Muscle layer of colon (tissue), 2 donors: ENCODE results near the gene MAP3K5.
"Not testable (repeated sequence)": the region's sequence is repeated elsewhere in the genome, so short reads cannot be mapped to it uniquely, and the experiment has no call there.

Experiments
- H3K27ac ChIP-seq: one replicate; pipeline ENCODE4 v1.7.0; 2013; ENCODE audit warnings: low read depth, mild to moderate bottlenecking, low read length, moderate library complexity
- H3K27me3 ChIP-seq, 2 donors: one replicate each; pipeline ENCODE4 v1.7.0; 2013; ENCODE audit warnings: low read length in 2 of 2, mild to moderate bottlenecking in 2 of 2; ENCODE audit not compliant: insufficient read depth in 2 of 2, control insufficient read depth in 1 of 2
- H3K36me3 ChIP-seq: one replicate; pipeline ENCODE4 v1.7.0; 2013; ENCODE audit warnings: mild to moderate bottlenecking, low read length; ENCODE audit not compliant: insufficient read depth
- H3K4me1 ChIP-seq: one replicate; pipeline ENCODE4 v1.7.0; 2013; ENCODE audit warnings: mild to moderate bottlenecking, low read length; ENCODE audit not compliant: insufficient read depth
- H3K4me3 ChIP-seq, 2 donors: one replicate each; pipeline ENCODE4 v1.7.0; 2013; ENCODE audit warnings: low read length in 2 of 2, low read depth in 1 of 2, mild to moderate bottlenecking in 1 of 2, moderate library complexity in 1 of 2
- H3K9ac ChIP-seq: one replicate; pipeline ENCODE4 v1.7.0; 2013; ENCODE audit warnings: low read length
- H3K9me3 ChIP-seq: one replicate; pipeline ENCODE4 v1.7.0; 2013; ENCODE audit warnings: mild to moderate bottlenecking, low read length
- donor health status: abdominal sarcoma.
- donor health status: Adenocarcinoma of cecum.

MAP3K5 gene

DNA sequence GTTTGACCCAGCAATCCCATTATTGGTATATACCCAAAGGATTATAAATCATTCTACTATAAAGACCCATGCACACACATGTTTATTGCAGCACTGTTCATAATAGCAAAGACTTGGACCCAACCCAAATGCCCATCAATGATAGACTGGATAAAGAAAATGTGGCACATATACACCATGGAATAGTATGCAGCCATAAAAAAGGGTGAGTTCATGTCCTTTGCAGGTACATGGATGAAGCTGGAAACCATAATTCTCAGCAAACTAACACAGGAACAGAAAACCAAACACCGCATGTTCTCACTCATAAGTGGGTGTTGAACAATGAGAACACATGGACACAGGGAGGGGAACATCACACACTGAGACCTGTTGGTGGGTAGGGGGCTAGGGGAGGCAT, 104.4 kb downstream of the MAP3K5 start:
- H3K4me1 ChIP-seq, result not testable (repeated sequence)

DNA sequence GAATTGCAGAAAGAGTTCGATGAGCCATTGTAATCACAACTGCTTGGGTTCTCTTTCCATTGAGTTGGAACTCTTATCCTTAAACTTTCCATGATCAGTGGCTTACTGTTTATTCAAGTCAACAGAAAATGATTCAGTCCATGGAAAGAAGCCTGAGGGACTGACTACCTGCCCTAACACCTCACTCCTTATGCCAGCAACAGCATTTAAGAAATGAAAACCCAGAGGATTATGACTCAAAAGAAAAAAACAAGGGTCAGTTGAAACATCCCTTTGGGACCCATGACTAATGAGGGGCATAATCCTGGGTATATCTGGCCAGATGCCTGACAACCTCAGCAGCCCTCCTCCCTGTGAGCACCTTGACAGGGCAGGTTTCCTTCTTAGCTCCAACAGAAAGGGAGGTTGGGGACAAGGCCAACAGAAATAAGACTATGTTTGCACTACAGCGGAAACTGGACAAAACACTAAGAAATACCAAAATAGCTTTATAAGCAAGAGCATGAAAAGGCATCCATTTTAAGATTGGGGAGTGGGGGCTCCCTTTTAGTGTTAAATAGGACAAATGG, 106.7 kb downstream of the MAP3K5 start:
- H3K9me3 ChIP-seq, result no peaks in the 10 kb centered on the region
- no peak overlapping the region for H3K27ac ChIP-seq
- H3K4me1 ChIP-seq, result no peaks in the 10 kb centered on the region
- H3K36me3 ChIP-seq, result no peaks in the 10 kb centered on the region
- H3K4me3 ChIP-seq, result no peak overlapping the region
- H3K27me3 ChIP-seq, result no peaks in the 10 kb centered on the region
- no peak overlapping the region for H3K9ac ChIP-seq

More for the DNA sequence above, 104.4 kb downstream of the MAP3K5 start:
- H3K36me3 ChIP-seq, H3K27ac ChIP-seq, H3K27me3 ChIP-seq, H3K9me3 ChIP-seq, H3K9ac ChIP-seq, H3K4me3 ChIP-seq: not testable (repeated sequence)

DNA sequence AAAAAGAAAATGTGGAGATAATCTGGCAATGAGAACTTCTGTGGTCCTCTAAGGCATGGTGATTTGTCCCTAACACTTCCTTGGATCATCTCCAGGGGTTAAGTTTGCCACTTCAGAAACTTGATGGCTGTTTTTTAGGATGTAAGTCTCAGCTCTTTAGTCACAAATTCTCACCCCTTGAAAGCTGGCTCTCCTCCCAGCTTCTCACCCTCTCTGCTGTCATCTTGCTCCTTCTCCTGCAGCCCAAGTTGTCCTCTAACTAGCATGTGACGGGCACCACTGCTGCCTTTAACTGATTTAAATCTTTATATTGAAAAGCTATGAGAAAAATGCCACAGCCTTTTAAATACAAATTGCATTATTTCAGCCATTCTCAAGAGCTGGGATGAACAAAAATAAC, 107.8 kb downstream of the MAP3K5 start:
- Histone ChIP-seq H3K9ac (no peak overlapping the region), H3K27me3 (no peaks in the 10 kb centered on the region), H3K4me3 (no peak overlapping the region), H3K4me1 (no peaks in the 10 kb centered on the region), H3K36me3 (no peaks in the 10 kb centered on the region), H3K27ac (no peak overlapping the region), H3K9me3 (no peaks in the 10 kb centered on the region)

DNA sequence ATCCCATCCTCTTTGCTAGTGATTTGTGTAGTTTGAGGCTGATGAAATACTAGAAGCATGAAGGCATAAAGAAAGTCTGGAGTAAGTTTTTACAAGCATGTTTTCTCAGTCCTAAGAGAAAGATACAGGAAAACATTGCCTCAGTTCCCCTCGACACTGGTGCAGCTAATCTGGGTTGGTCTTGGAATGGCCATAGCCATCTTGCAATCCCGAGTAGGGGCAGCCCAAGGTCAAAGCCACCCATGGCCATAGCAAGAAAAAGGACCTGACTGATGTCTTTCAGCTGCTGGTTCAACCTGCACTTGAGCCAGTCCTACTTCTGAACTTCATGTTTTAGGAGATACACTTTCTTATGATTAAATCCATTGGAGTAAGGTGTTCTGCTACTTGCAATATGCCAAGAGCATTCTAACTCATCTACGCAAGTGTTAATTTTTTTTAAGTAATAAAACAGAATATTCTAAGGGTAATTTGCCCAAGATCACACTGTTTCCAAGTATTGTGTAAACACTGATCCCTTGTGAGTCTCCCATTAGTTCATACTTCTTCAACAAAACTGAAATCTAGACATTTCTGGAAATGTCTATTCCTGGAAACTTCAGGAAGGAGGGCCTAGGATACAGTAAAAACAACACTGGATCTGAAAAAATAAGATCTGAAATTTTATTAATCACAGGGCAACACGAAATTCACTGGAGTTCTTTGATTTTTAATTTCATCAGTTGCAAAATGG, 108.9 kb downstream of the MAP3K5 start:
- H3K36me3 ChIP-seq, result no peaks in the 10 kb centered on the region
- no peak overlapping the region for H3K9ac ChIP-seq
- H3K4me1 ChIP-seq, result no peaks in the 10 kb centered on the region
- H3K27me3 ChIP-seq, result no peaks in the 10 kb centered on the region
- no peaks in the 10 kb centered on the region for H3K9me3 ChIP-seq
- no peak overlapping the region for H3K4me3 ChIP-seq
- H3K27ac ChIP-seq, result no peak overlapping the region

DNA sequence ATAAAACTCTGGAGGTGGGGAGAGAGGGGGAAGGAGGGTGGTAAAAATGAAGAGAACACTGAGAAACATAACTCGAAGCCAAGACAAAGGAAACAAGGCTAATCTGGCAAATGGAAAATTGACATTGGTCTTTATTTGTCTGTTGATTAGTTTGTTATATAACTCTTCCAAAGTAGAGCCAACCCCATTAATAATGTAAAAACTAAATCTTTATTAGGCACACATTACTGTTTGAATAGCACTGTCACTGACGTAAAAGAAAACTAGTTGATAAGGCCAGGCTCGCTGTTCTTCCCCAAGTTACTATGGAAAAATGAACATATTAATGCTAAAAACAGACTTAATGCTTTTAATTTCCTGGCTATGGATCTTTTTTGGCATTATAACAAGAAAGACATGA, 110.0 kb downstream of the MAP3K5 start:
- Histone ChIP-seq H3K27ac (no peak overlapping the region), H3K9ac (no peak overlapping the region), H3K9me3 (no peaks in the 10 kb centered on the region), H3K36me3 (no peaks in the 10 kb centered on the region), H3K4me3 (no peak overlapping the region), H3K4me1 (no peaks in the 10 kb centered on the region), H3K27me3 (no peaks in the 10 kb centered on the region)

DNA sequence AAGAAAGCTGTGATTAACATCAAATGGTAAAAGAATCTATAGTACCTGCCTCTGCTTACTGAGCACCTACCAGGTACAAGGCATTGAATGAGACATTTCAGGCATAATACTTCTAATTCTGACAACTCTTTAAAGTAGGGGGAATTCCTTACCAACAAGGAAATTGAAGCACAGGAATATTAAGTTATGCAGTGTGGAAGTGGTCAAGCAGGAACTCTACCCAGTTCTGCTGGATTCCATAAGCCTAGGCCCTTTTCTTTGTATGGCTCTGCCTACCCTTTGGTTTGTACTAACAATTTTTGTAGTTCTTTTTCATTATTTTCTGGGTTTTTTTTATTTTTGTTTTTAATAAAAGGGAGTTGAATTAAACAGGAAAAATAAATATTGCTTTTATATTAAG, 114.5 kb downstream of the MAP3K5 start:
- Histone ChIP-seq H3K27me3 (no peaks in the 10 kb centered on the region), H3K4me3 (no peak overlapping the region), H3K27ac (no peak overlapping the region), H3K9me3 (no peaks in the 10 kb centered on the region), H3K36me3 (no peaks in the 10 kb centered on the region), H3K4me1 (no peaks in the 10 kb centered on the region), H3K9ac (no peak overlapping the region)

DNA sequence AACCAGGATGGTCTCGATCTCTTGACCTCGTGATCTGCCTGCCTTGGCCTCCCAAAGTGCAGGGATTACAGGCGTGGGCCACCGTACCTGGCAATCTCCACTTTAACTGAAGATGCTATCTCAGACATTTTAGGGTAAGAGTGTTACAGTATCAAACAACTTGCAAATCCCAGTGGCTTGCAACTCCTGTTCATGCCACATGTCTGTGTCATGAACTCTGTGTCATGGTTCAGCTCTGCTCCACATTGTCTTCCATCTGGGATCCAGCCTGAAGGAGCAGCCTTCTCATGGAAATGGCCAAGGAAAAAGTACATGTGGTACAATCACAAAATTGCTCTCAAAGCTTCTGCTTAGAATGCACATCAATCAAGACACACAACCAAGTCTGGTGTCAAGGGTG, 114.9 kb downstream of the MAP3K5 start:
- Histone ChIP-seq H3K27ac (no peak overlapping the region), H3K4me1 (no peaks in the 10 kb centered on the region), H3K27me3 (no peaks in the 10 kb centered on the region), H3K9me3 (no peaks in the 10 kb centered on the region), H3K36me3 (no peaks in the 10 kb centered on the region), H3K4me3 (no peak overlapping the region), H3K9ac (no peak overlapping the region)

DNA sequence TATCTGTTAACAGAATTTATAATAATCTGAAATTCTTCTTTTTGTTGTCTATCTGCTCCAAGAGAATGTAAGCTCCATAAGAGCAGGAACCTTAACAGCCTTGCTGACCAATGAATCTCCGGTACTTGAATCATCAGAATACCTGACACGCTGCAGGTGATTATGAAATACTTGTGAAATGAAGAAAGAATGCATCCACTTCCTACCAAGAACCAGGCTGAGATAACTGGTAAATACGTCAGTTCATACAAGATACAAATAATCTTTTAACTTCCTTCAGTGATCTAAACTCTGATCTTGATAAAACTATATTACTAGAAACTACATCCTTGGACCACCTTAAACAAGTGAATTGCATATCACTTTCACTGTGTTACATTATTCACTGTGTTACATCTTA, 116.2 kb downstream of the MAP3K5 start:
- Histone ChIP-seq H3K9me3 (no peaks in the 10 kb centered on the region), H3K4me1 (no peaks in the 10 kb centered on the region), H3K27me3 (no peaks in the 10 kb centered on the region), H3K9ac (no peak overlapping the region), H3K36me3 (no peaks in the 10 kb centered on the region), H3K27ac (no peak overlapping the region), H3K4me3 (no peak overlapping the region)

DNA sequence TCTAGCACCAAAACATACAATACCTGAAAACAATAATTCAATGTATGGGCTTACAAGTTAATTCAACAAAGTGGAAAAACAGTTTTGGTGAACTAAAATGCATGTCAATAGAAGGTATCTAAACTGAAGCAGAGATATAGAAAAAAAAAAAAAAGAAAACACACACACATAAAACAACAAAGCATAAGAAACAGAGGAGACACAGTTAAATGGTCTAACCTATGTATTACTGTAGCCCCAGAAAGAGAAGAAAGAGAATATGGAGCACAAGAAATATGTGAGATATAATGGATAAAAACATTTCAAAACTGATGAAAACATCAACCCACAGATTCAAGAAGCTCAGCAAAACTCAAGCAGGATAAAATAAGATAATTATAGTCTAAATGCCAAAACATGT, 118.7 kb downstream of the MAP3K5 start:
- H3K27me3 ChIP-seq, result no peaks in the 10 kb centered on the region
- no peak overlapping the region for H3K9ac ChIP-seq
- no peak overlapping the region for H3K4me3 ChIP-seq
- H3K9me3 ChIP-seq, result no peaks in the 10 kb centered on the region
- no peaks in the 10 kb centered on the region for H3K36me3 ChIP-seq
- H3K4me1 ChIP-seq, result no peaks in the 10 kb centered on the region
- no peak overlapping the region for H3K27ac ChIP-seq

DNA sequence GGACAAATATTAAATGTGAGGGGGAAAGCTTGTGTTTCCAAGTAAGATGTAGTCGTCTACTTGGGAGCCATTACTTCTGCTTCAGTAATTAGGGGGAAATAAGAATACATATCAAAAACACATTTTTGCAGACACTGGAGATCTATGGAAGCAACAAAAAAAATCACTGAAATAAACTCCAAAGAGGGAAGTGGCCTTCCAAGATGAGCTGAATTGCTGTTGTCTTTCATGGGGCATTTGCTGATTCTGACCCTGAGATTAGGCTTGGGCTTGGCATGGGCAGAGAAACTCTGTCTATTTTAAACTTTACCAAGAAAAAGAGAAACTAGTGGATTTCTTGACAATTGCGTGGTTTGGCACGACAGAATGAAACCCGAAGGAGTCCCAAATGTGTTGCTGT, 120.1 kb downstream of the MAP3K5 start:
- no peak overlapping the region for H3K9ac ChIP-seq
- H3K4me3 ChIP-seq, result no peak overlapping the region
- H3K27ac ChIP-seq, result no peak overlapping the region
- no peaks in the 10 kb centered on the region for H3K27me3 ChIP-seq
- H3K4me1 ChIP-seq, result no peaks in the 10 kb centered on the region
- H3K36me3 ChIP-seq, result no peaks in the 10 kb centered on the region
- no peaks in the 10 kb centered on the region for H3K9me3 ChIP-seq

DNA sequence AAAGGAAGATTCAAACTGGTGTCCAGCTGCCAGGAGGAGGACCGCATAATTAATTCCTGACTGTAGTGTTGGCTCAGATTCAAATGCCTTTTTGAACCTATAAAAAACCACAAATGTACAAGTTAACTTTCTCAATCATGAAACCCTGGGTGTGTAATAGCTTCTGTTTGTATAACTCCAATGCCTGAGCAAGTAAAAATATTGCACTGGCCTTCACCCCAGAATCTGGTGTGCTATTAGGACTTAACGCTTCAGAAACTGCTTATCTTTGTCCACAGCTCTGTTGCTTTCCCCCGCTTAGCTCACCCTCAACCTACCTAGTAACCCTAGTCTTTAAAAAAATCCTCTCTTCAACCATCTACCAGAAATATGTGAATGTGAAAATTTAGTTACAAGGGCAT, 123.0 kb downstream of the MAP3K5 start:
- no peaks in the 10 kb centered on the region for H3K9me3 ChIP-seq
- no peak overlapping the region for H3K9ac ChIP-seq
- no peak overlapping the region for H3K4me3 ChIP-seq
- H3K27ac ChIP-seq, result no peak overlapping the region
- H3K36me3 ChIP-seq, result no peaks in the 10 kb centered on the region
- H3K4me1 ChIP-seq, result no peaks in the 10 kb centered on the region
- no peaks in the 10 kb centered on the region for H3K27me3 ChIP-seq

DNA sequence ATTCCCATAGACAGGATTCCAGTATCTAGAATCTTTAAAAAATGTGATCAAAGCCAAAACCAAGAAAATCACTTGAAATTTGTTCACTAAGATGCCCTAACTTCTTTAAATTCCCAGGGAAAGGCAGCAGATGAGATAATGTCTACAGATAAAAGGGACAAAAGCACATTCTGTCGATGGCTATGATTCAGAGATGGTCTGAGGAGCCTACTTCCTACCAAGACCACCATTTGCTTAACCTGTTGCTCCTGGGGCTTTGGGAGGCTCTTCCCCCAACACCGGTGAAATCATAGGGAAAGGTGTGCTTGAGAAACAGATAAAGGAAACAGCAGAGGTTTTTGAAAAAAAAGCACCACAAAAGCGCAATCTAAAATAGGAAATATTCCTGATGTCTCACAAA, 123.7 kb downstream of the MAP3K5 start:
- H3K9ac ChIP-seq, result no peak overlapping the region
- H3K9me3 ChIP-seq, result no peaks in the 10 kb centered on the region
- no peak overlapping the region for H3K4me3 ChIP-seq
- no peaks in the 10 kb centered on the region for H3K36me3 ChIP-seq
- H3K27ac ChIP-seq, result no peak overlapping the region
- no peaks in the 10 kb centered on the region for H3K4me1 ChIP-seq
- H3K27me3 ChIP-seq, result no peaks in the 10 kb centered on the region
